ENCODE data around the gene CYP11A1. TPM values are rescaled to one million over a fixed set of nuclear protein-coding genes. Genes with fewer than 3 reads are reported as not detected.

CYP11A1 gene
- total and polyA plus RNA-seq, 9 donors: 19.9 to 1,902 (median 32.3) TPM

DNA sequence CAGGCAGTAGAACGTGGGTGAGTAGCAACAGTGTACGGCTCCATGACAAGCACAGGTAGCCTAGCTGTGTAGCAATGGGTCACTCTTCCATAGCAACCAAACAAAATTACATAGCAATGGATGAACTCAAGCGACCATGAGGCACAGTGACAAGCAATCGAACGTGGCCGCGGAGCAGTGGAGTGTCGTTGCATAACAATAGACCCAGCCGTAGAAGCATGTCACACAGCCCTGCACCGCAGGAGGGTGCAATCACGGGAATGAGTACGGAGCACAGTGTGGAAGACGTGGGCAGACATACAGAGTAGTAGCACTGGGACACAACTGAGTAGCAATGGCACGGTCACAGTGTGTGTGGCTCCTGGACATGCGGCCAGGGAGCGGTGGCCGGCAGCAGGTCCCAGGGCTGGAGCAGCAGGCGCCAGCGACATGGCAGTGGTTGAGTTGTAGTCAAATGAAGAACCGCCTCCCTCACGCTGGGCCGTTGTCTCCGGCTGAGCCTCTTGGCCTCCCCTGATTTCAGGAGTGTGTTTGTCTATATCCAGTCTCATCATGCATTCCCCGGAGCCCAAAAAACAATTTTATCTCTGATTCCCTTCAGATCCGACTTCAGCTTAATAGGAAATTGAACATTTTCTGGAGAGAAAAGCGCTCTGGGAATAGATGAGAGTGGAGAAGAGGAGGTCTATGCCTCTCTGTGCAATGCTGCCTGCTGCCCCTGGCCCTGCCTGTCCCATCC lies 67.2 kb downstream of the CYP11A1 start:
- H3K27me3 ChIP-seq: no peaks in the 10 kb centered on the region
- WGBS, 3 donors: 72 to 77% (median 73%) methylated on average over 26 of the region's 26 CpGs
- H3K36me3 ChIP-seq: no peaks in the 10 kb centered on the region

DNA sequence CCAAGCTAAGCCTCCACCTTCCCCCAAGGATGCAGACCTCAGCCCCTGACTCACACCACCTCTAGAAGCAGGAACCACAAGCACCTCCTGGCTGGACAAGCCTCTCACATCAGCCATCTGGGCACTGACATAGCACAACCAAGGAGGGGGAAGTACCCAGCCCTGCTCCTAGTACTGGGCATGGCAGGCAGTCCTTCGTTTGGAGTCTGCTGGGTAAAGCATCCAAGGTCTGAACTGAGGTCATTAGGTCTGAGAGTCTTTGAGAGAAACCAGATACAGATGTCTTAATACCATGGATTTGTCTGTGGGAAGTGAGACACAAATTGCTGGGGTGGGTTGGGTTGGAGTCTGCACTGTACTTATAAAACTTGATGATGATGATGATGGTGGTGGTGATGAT lies 69.6 kb downstream of the CYP11A1 start:
- Histone ChIP-seq H3K27me3 (no peaks in the 10 kb centered on the region), H3K4me3 (no peak overlapping the region), H3K4me1 (ENCODE audit: insufficient read depth) (peaks cover 3% of the 10 kb centered on the region), H3K36me3 (no peaks in the 10 kb centered on the region), H3K9me3 (no peaks in the 10 kb centered on the region), H3K27ac (no peak overlapping the region)
- DNase-seq: no peak
- intact Hi-C loops (cut with DNase I): no loop called here
- WGBS, 3 donors: 0 to 6% (median 4%) methylated on average over 1 of the region's 1 CpG
- TF ChIP-seq, protein P1, sequence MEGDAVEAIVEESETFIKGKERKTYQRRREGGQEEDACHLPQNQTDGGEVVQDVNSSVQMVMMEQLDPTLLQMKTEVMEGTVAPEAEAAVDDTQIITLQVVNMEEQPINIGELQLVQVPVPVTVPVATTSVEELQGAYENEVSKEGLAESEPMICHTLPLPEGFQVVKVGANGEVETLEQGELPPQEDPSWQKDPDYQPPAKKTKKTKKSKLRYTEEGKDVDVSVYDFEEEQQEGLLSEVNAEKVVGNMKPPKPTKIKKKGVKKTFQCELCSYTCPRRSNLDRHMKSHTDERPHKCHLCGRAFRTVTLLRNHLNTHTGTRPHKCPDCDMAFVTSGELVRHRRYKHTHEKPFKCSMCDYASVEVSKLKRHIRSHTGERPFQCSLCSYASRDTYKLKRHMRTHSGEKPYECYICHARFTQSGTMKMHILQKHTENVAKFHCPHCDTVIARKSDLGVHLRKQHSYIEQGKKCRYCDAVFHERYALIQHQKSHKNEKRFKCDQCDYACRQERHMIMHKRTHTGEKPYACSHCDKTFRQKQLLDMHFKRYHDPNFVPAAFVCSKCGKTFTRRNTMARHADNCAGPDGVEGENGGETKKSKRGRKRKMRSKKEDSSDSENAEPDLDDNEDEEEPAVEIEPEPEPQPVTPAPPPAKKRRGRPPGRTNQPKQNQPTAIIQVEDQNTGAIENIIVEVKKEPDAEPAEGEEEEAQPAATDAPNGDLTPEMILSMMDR (IDR thresholded peaks at IDR 0.05): no peak
- TF ChIP-seq POLR2A (IDR thresholded peaks at IDR 0.05): no peak
- TF ChIP-seq EP300 (IDR thresholded peaks at IDR 0.05): no peak

More for the DNA sequence above, 67.2 kb downstream of the CYP11A1 start:
- no peak for TF ChIP-seq EP300 (IDR thresholded peaks at IDR 0.05)
- TF ChIP-seq, protein P1 (IDR thresholded peaks at IDR 0.05): no peak
- no peak for TF ChIP-seq POLR2A (IDR thresholded peaks at IDR 0.05)
- Histone ChIP-seq H3K9me3 (no peaks in the 10 kb centered on the region), H3K4me3 (no peak overlapping the region), H3K4me1 (ENCODE audit: insufficient read depth) (peaks cover 3% of the 10 kb centered on the region), H3K27ac (no peak overlapping the region)
- DNase-seq: no peak
- intact Hi-C loops (cut with DNase I): loop anchor here in 2 of 4 donors (10.0 kb wide), 2 partner anchors 245 to 345 kb away; no protein-coding TSS in a partner anchor

DNA sequence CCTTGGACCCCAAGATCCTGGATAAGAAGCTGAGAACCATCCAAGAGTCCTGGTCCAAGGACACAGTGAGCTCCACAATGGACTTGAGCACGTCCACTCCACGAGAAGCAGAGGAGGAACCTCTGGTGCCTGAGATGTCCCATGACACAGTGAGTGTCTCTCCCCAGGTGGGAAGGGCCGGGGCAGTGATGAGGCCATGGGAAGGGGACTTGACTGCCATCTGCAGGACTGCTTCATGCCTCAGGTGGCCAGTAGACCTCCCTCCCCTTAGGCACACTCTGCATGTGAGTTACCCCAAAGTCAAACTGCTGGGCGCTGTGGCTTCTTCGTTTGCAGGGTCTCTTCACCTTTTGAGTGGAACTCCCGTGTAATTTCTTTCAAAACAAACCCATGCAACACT lies 71.6 kb downstream of the CYP11A1 start:
- no peak for DNase-seq
- Histone ChIP-seq H3K36me3 (no peaks in the 10 kb centered on the region), H3K27ac (no peak overlapping the region), H3K4me1 (ENCODE audit: insufficient read depth) (no peaks in the 10 kb centered on the region), H3K27me3 (no peaks in the 10 kb centered on the region), H3K4me3 (no peak overlapping the region), H3K9me3 (no peaks in the 10 kb centered on the region)
- intact Hi-C loops (cut with DNase I): no loop called here
- TF ChIP-seq, protein P1 (IDR thresholded peaks at IDR 0.05): no peak
- TF ChIP-seq EP300 (IDR thresholded peaks at IDR 0.05): no peak
- no peak for TF ChIP-seq POLR2A (IDR thresholded peaks at IDR 0.05)
- 56 to 66% (median 64%) methylated on average over 6 of the region's 6 CpGs for WGBS, 3 donors

DNA sequence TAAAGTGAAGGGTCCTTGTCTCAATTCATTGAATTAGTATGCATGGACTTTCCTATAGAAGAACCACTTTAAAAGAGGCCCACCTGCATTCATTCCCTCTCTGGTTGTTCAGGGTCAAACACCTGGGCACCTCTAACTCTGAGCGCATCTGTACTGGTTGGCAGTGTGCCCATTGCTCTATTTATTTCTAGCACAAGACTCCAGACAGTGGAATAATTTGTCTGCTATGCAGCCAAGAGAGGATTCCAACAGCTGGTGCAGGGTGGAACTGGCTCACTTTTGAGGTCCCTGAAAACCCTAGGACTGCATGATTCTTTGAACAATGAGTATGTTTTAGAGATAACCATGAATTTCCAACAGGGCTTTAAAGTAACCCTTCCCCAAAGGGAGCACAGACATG lies 73.4 kb downstream of the CYP11A1 start:
- TF ChIP-seq, protein P1 (IDR thresholded peaks at IDR 0.05): no peak
- TF ChIP-seq EP300 (IDR thresholded peaks at IDR 0.05) (no peak), POLR2A (IDR thresholded peaks at IDR 0.05) (no peak)
- intact Hi-C loops (cut with DNase I): no loop called here
- no peaks in the 10 kb centered on the region for H3K27me3 ChIP-seq
- H3K36me3 ChIP-seq: no peaks in the 10 kb centered on the region
- H3K9me3 ChIP-seq: no peaks in the 10 kb centered on the region
- 19 to 35% (median 31%) methylated on average over 1 of the region's 1 CpG for WGBS, 3 donors
- H3K4me1 ChIP-seq (ENCODE audit: insufficient read depth): no peaks in the 10 kb centered on the region
- no peak for DNase-seq
- no peak overlapping the region for H3K27ac ChIP-seq
- H3K4me3 ChIP-seq: no peak overlapping the region
